Stimulated activated CD8-positive, alpha-beta memory T cell treated with anti-CD3 and anti-CD28 coated beads, Interleukin-7, amount 100 ng/mL, for 48 hours (primary cell): ENCODE measurements around the gene GMPS.
"Not testable (repeated sequence)": the region's sequence is repeated elsewhere in the genome, so short reads cannot be mapped to it uniquely, and the experiment has no call there.

Source experiments
- DNase-seq, 2 donors: peaks; one replicate each; pipeline ENCODE4 v3.0.0-alpha.2; 2020; ENCODE audit warnings: low read depth in 1 of 2; ENCODE audit errors: extremely low read depth in 1 of 2

Gene GMPS

GRCh38 chr3:155870133-155870944 lies at the start of gene GMPS:
Gene GMPS (plus strand): TSS chr3:155870650. CDS start chr3:155870871, 221 bp downstream.
- peak; percentile 90 to 96 for DNase-seq

GRCh38 chr3:155828490-155829098 lies 41.9 kb upstream of the GMPS start:
- not testable (repeated sequence) for DNase-seq

GRCh38 chr3:155835341-155836071 lies 34.9 kb upstream of the GMPS start:
- DNase-seq: no peak

- DNase-seq: no peak
These were observed 26.9 kb upstream of the GMPS start for GRCh38 chr3:155843569-155843968.

GRCh38 chr3:155846119-155846518 lies 24.3 kb upstream of the GMPS start:
- DNase-seq: no peak

GRCh38 chr3:155847993-155848392 lies 22.5 kb upstream of the GMPS start:
- DNase-seq: no peak

GRCh38 chr3:155849404-155849803 lies 21.0 kb upstream of the GMPS start:
- DNase-seq: not testable (repeated sequence)

GRCh38 chr3:155852341-155852740 lies 18.1 kb upstream of the GMPS start:
- no peak for DNase-seq

- no peak for DNase-seq
These were observed 17.0 kb upstream of the GMPS start for GRCh38 chr3:155853214-155854140.

GRCh38 chr3:155854141-155854940 lies 16.1 kb upstream of the GMPS start, which contains the start of gene SLC33A1:
Gene SLC33A1 (minus strand): TSS chr3:155854427. CDS start chr3:155853997, 430 bp downstream.
- peak; percentile 98 to 99 for DNase-seq

GRCh38 chr3:155859859-155860258 lies 10.6 kb upstream of the GMPS start:
- no peak for DNase-seq

GRCh38 chr3:155860424-155860823 lies 10.0 kb upstream of the GMPS start:
- not testable (repeated sequence) for DNase-seq

GRCh38 chr3:155861476-155862183 lies 8.8 kb upstream of the GMPS start:
- DNase-seq: no peak

GRCh38 chr3:155862290-155862982 lies 8.0 kb upstream of the GMPS start:
- peak; percentile 23 to 59 for DNase-seq

GRCh38 chr3:155863072-155863784 lies 7.2 kb upstream of the GMPS start:
- DNase-seq: no peak

GRCh38 chr3:155869691-155870090 lies 759 bp upstream of the GMPS start:
- no peak for DNase-seq

GRCh38 chr3:155870945-155871745 lies 695 bp downstream of the GMPS start:
- peak in 1 of 2 donors; percentile 26 for DNase-seq
